Measurements from ENCODE around the gene KL.

KL gene

GRCh38 chr13:33018886-33019285 is 2.7 kb downstream of the KL start:
- H3K36me3 ChIP-seq (ENCODE audit: control insufficient read depth, insufficient read depth, low read length, severe bottlenecking): no peaks in the 10 kb centered on the region
- no peak overlapping the region for H3K4me3 ChIP-seq (ENCODE audit: low read length)
- H3K9me3 ChIP-seq (ENCODE audit: control insufficient read depth, low read length): no peaks in the 10 kb centered on the region
- H3K27me3 ChIP-seq (replicated peaks; ENCODE audit: control insufficient read depth, insufficient read depth, low read length): peaks cover 22% of the 10 kb centered on the region
- no peak overlapping the region for H3K9ac ChIP-seq (ENCODE audit: low read length)
- no peaks in the 10 kb centered on the region for H3K4me1 ChIP-seq (ENCODE audit: control insufficient read depth, insufficient read depth, low read length)
- DNase-seq (ENCODE audit: low read depth): no peak

- Histone ChIP-seq H3K4me1 (ENCODE audit: control insufficient read depth, insufficient read depth, low read length) (no peaks in the 10 kb centered on the region), H3K27me3 (replicated peaks; ENCODE audit: control insufficient read depth, insufficient read depth, low read length) (peaks cover 19% of the 10 kb centered on the region)
Measured at GRCh38 chr13:33022986-33023385, 6.8 kb downstream of the KL start.

GRCh38 chr13:33025220-33025744 is 9.1 kb downstream of the KL start:
- peaks cover 9% of the 10 kb centered on the region for H3K27me3 ChIP-seq (replicated peaks; ENCODE audit: control insufficient read depth, insufficient read depth, low read length)
- H3K36me3 ChIP-seq (ENCODE audit: control insufficient read depth, insufficient read depth, low read length, severe bottlenecking): no peaks in the 10 kb centered on the region
- H3K4me3 ChIP-seq (ENCODE audit: low read length): no peak overlapping the region
- no peaks in the 10 kb centered on the region for H3K9me3 ChIP-seq (ENCODE audit: control insufficient read depth, low read length)
- no peak for DNase-seq (ENCODE audit: low read depth)
- no peaks in the 10 kb centered on the region for H3K4me1 ChIP-seq (ENCODE audit: control insufficient read depth, insufficient read depth, low read length)
- no peak overlapping the region for H3K9ac ChIP-seq (ENCODE audit: low read length)

More at GRCh38 chr13:33022986-33023385, 6.8 kb downstream of the KL start:
- Histone ChIP-seq H3K4me3 (ENCODE audit: low read length) (no peak overlapping the region), H3K9me3 (ENCODE audit: control insufficient read depth, low read length) (no peaks in the 10 kb centered on the region), H3K36me3 (ENCODE audit: control insufficient read depth, insufficient read depth, low read length, severe bottlenecking) (no peaks in the 10 kb centered on the region), H3K9ac (ENCODE audit: low read length) (no peak overlapping the region)
- no peak for DNase-seq (ENCODE audit: low read depth)

GRCh38 chr13:33026489-33027152 is 10.4 kb downstream of the KL start:
- no peaks in the 10 kb centered on the region for H3K36me3 ChIP-seq (ENCODE audit: control insufficient read depth, insufficient read depth, low read length, severe bottlenecking)
- H3K9me3 ChIP-seq (ENCODE audit: control insufficient read depth, low read length): no peaks in the 10 kb centered on the region
- no peak overlapping the region for H3K4me3 ChIP-seq (ENCODE audit: low read length)
- peaks cover 8% of the 10 kb centered on the region for H3K27me3 ChIP-seq (replicated peaks; ENCODE audit: control insufficient read depth, insufficient read depth, low read length)
- H3K9ac ChIP-seq (ENCODE audit: low read length): no peak overlapping the region
- no peaks in the 10 kb centered on the region for H3K4me1 ChIP-seq (ENCODE audit: control insufficient read depth, insufficient read depth, low read length)
- DNase-seq (ENCODE audit: low read depth): no peak

- no peaks in the 10 kb centered on the region for H3K36me3 ChIP-seq (ENCODE audit: control insufficient read depth, insufficient read depth, low read length, severe bottlenecking)
- H3K27me3 ChIP-seq (replicated peaks; ENCODE audit: control insufficient read depth, insufficient read depth, low read length): peaks cover 8% of the 10 kb centered on the region
- DNase-seq (ENCODE audit: low read depth): no peak
- peaks cover 6% of the 10 kb centered on the region for H3K4me1 ChIP-seq (ENCODE audit: control insufficient read depth, insufficient read depth, low read length)
- H3K9me3 ChIP-seq (ENCODE audit: control insufficient read depth, low read length): no peaks in the 10 kb centered on the region
- H3K9ac ChIP-seq (ENCODE audit: low read length): no peak overlapping the region
- H3K4me3 ChIP-seq (ENCODE audit: low read length): no peak overlapping the region
Measured at GRCh38 chr13:33028620-33029019, 12.4 kb downstream of the KL start.

GRCh38 chr13:33031277-33031676 is 15.1 kb downstream of the KL start:
- no peaks in the 10 kb centered on the region for H3K9me3 ChIP-seq (ENCODE audit: control insufficient read depth, low read length)
- no peaks in the 10 kb centered on the region for H3K36me3 ChIP-seq (ENCODE audit: control insufficient read depth, insufficient read depth, low read length, severe bottlenecking)
- DNase-seq (ENCODE audit: low read depth): no peak
- no peak overlapping the region for H3K9ac ChIP-seq (ENCODE audit: low read length)
- H3K27me3 ChIP-seq (replicated peaks; ENCODE audit: control insufficient read depth, insufficient read depth, low read length): no peaks in the 10 kb centered on the region
- H3K4me3 ChIP-seq (ENCODE audit: low read length): no peak overlapping the region
- H3K4me1 ChIP-seq (ENCODE audit: control insufficient read depth, insufficient read depth, low read length): peaks cover 20% of the 10 kb centered on the region

- Histone ChIP-seq H3K9ac (ENCODE audit: low read length) (no peak overlapping the region), H3K4me3 (ENCODE audit: low read length) (no peak overlapping the region), H3K36me3 (ENCODE audit: control insufficient read depth, insufficient read depth, low read length, severe bottlenecking) (no peaks in the 10 kb centered on the region), H3K27me3 (replicated peaks; ENCODE audit: control insufficient read depth, insufficient read depth, low read length) (no peaks in the 10 kb centered on the region), H3K4me1 (ENCODE audit: control insufficient read depth, insufficient read depth, low read length) (peaks cover 20% of the 10 kb centered on the region), H3K9me3 (ENCODE audit: control insufficient read depth, low read length) (no peaks in the 10 kb centered on the region)
- peak; percentile 20 for DNase-seq (ENCODE audit: low read depth)
Measured at GRCh38 chr13:33032037-33032625, 15.9 kb downstream of the KL start.

GRCh38 chr13:33033051-33033812 is 17.0 kb downstream of the KL start:
- Histone ChIP-seq H3K9ac (ENCODE audit: low read length) (no peak overlapping the region), H3K27me3 (replicated peaks; ENCODE audit: control insufficient read depth, insufficient read depth, low read length) (no peaks in the 10 kb centered on the region), H3K36me3 (ENCODE audit: control insufficient read depth, insufficient read depth, low read length, severe bottlenecking) (no peaks in the 10 kb centered on the region), H3K4me3 (ENCODE audit: low read length) (no peak overlapping the region), H3K4me1 (ENCODE audit: control insufficient read depth, insufficient read depth, low read length) (peaks cover 20% of the 10 kb centered on the region), H3K9me3 (ENCODE audit: control insufficient read depth, low read length) (no peaks in the 10 kb centered on the region)
- DNase-seq (ENCODE audit: low read depth): no peak

- no peaks in the 10 kb centered on the region for H3K36me3 ChIP-seq (ENCODE audit: control insufficient read depth, insufficient read depth, low read length, severe bottlenecking)
- no peak for DNase-seq (ENCODE audit: low read depth)
- no peak overlapping the region for H3K4me3 ChIP-seq (ENCODE audit: low read length)
- no peak overlapping the region for H3K9ac ChIP-seq (ENCODE audit: low read length)
- H3K4me1 ChIP-seq (ENCODE audit: control insufficient read depth, insufficient read depth, low read length): peaks cover 20% of the 10 kb centered on the region
- no peaks in the 10 kb centered on the region for H3K27me3 ChIP-seq (replicated peaks; ENCODE audit: control insufficient read depth, insufficient read depth, low read length)
- no peaks in the 10 kb centered on the region for H3K9me3 ChIP-seq (ENCODE audit: control insufficient read depth, low read length)
Measured at GRCh38 chr13:33033986-33034385, 17.8 kb downstream of the KL start.

GRCh38 chr13:33034882-33035520 is 18.8 kb downstream of the KL start:
- H3K9ac ChIP-seq (ENCODE audit: low read length): peak overlapping the region; percentile 56
- H3K4me3 ChIP-seq (ENCODE audit: low read length): no peak overlapping the region
- no peaks in the 10 kb centered on the region for H3K9me3 ChIP-seq (ENCODE audit: control insufficient read depth, low read length)
- DNase-seq (ENCODE audit: low read depth): no peak
- H3K36me3 ChIP-seq (ENCODE audit: control insufficient read depth, insufficient read depth, low read length, severe bottlenecking): no peaks in the 10 kb centered on the region
- peaks cover 20% of the 10 kb centered on the region for H3K4me1 ChIP-seq (ENCODE audit: control insufficient read depth, insufficient read depth, low read length)
- no peaks in the 10 kb centered on the region for H3K27me3 ChIP-seq (replicated peaks; ENCODE audit: control insufficient read depth, insufficient read depth, low read length)

- Histone ChIP-seq H3K9ac (ENCODE audit: low read length) (no peak overlapping the region), H3K36me3 (ENCODE audit: control insufficient read depth, insufficient read depth, low read length, severe bottlenecking) (no peaks in the 10 kb centered on the region), H3K4me1 (ENCODE audit: control insufficient read depth, insufficient read depth, low read length) (peaks cover 20% of the 10 kb centered on the region), H3K4me3 (ENCODE audit: low read length) (no peak overlapping the region), H3K9me3 (ENCODE audit: control insufficient read depth, low read length) (no peaks in the 10 kb centered on the region), H3K27me3 (replicated peaks; ENCODE audit: control insufficient read depth, insufficient read depth, low read length) (no peaks in the 10 kb centered on the region)
- no peak for DNase-seq (ENCODE audit: low read depth)
Measured at GRCh38 chr13:33037673-33038072, 21.4 kb downstream of the KL start.
